ENCODE measurements around the gene ATG4B. TPM values are rescaled to one million over a fixed set of nuclear protein-coding genes. Genes with fewer than 3 reads are reported as not detected.
"Not testable (repeated sequence)": the region's sequence is repeated elsewhere in the genome, so short reads cannot be mapped to it uniquely, and the experiment has no call there.

Gene ATG4B
- polyA plus RNA-seq, 1 donor: 79.8 TPM

DNA sequence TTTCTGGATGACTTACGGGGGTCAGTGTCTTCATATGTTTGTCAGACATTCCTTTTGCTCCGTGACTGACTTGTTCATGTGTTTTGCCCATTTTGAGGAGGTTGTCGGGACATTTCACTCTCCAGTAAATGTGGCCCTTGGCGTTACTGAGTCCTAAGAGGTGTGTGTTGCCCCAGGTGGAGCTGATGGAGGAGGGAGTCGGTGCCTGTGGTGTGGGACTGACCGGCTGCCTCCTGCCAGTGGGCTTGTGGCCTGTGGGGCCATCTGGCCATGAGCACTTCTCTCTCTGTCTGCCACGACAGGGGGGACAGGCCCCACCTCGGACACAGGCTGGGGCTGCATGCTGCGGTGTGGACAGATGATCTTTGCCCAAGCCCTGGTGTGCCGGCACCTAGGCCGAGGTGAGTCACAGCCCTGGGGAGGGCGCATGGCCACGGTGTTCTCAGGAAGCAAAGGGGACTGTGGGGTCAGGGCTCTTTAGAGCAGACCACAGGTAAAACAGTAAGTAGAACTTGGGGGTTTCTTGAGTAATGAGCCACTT is 15.8 kb downstream of the ATG4B start:
- Histone ChIP-seq H3K4me3 (ENCODE audit: low read length) (no peak overlapping the region), H3K4me1 (ENCODE audit: control insufficient read depth, insufficient read depth, low read length) (no peaks in the 10 kb centered on the region), H3K9me3 (ENCODE audit: control insufficient read depth, low read depth, low read length) (no peaks in the 10 kb centered on the region), H3K27me3 (ENCODE audit: control insufficient read depth, insufficient read depth, low read length) (no peaks in the 10 kb centered on the region), H3K27ac (ENCODE audit: low read length) (no peak overlapping the region), H3K36me3 (ENCODE audit: control insufficient read depth, insufficient read depth, low read length) (peaks cover 59% of the 10 kb centered on the region)
- DNase-seq: no peak
- WGBS (ENCODE audit: insufficient coverage, low lambda C conversion rate): 93% methylated on average over 3 of the region's 13 CpGs

DNA sequence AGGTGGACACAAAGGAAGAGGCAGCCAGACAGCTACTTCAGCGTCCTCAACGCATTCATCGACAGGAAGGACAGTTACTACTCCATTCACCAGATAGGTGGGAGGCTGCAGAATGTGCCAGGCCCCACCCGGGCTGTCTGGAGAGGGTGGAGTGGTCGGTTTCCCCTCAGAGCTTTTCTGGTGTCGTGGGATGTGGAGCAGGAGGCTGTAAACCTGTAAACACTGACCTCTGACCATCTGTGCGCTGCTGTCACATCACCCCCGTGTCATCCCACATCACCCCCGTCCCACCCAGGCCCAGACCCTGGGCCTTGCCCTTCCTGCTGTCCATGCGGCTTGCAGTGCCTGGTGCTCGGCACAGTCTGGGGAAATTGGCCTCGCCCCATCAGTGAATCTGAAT is 17.1 kb downstream of the ATG4B start:
- Histone ChIP-seq H3K4me1 (ENCODE audit: control insufficient read depth, insufficient read depth, low read length) (no peaks in the 10 kb centered on the region), H3K27me3 (ENCODE audit: control insufficient read depth, insufficient read depth, low read length) (no peaks in the 10 kb centered on the region), H3K9me3 (ENCODE audit: control insufficient read depth, low read depth, low read length) (no peaks in the 10 kb centered on the region), H3K27ac (ENCODE audit: low read length) (no peak overlapping the region), H3K36me3 (ENCODE audit: control insufficient read depth, insufficient read depth, low read length) (peaks cover 70% of the 10 kb centered on the region), H3K4me3 (ENCODE audit: low read length) (no peak overlapping the region)
- no peak for DNase-seq
- WGBS (ENCODE audit: insufficient coverage, low lambda C conversion rate): no CpG with 5 or more reads among the region's 12 CpGs

DNA sequence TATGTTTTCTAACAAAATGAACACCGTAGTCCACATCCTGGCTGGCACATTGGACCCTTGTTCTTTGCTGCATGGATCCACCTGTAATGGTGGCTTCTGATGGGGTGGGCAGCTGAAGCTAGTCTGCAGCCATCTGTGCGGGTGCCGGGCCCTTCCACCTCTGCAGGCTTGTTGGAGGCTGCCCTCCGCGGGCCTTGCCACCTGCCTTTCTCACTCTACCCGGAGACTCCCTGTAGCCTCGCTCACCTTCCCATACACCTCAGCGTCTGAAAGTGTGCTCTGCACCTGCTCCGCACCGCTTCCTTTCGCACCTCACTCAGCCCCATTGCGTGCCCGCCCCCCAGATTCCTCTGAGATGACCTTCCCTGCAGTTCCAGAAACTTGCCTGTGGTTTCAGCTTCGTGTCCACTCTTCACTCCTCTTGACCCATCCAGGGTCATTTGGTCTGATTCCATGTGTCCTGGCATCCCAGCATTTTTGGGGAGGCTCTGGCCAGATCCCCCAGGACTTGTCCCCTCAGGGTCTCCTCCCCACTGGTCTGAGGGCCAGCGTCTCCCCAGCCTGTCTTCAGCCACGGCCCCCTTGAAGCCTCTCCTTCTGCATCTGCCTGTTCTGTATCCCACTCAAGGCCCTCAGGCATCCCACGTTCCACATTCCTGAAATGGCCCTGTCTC is 18.2 kb downstream of the ATG4B start:
- peaks cover 79% of the 10 kb centered on the region for H3K36me3 ChIP-seq (ENCODE audit: control insufficient read depth, insufficient read depth, low read length)
- no peaks in the 10 kb centered on the region for H3K9me3 ChIP-seq (ENCODE audit: control insufficient read depth, low read depth, low read length)
- no peak overlapping the region for H3K27ac ChIP-seq (ENCODE audit: low read length)
- no peak overlapping the region for H3K4me3 ChIP-seq (ENCODE audit: low read length)
- DNase-seq: no peak
- 89% methylated on average over 3 of the region's 17 CpGs for WGBS (ENCODE audit: insufficient coverage, low lambda C conversion rate)
- H3K27me3 ChIP-seq (ENCODE audit: control insufficient read depth, insufficient read depth, low read length): no peaks in the 10 kb centered on the region
- no peaks in the 10 kb centered on the region for H3K4me1 ChIP-seq (ENCODE audit: control insufficient read depth, insufficient read depth, low read length)

DNA sequence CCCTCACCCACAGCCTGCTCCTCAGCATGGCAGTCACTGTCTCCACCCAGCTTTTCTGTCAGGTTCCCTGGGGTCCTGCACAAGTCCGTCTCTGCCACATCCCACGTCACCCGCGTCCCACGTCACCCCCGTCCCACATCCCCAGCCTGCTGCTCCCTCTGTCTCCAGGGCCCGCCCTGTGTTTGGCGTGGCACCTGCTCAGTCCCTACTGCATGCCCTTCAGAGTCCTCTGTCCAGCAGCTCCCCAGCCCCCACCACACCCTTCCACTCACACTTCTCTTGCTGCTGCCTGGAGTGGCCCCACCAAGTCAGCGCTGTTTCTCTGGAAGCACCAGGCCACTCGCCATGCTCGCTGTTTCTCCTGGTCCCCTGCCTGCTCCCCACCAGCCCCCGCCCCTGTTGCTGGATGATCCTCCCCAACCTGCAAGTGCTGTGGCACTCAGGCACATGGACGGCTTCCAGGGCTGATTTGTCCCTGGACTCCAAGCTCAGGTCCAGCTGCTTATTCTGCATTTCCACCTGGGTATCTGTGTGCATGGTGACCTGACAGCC is 18.8 kb downstream of the ATG4B start:
- no peaks in the 10 kb centered on the region for H3K4me1 ChIP-seq (ENCODE audit: control insufficient read depth, insufficient read depth, low read length)
- no peak overlapping the region for H3K27ac ChIP-seq (ENCODE audit: low read length)
- WGBS (ENCODE audit: insufficient coverage, low lambda C conversion rate): no CpG with 5 or more reads among the region's 13 CpGs
- H3K9me3 ChIP-seq (ENCODE audit: control insufficient read depth, low read depth, low read length): no peaks in the 10 kb centered on the region
- no peaks in the 10 kb centered on the region for H3K27me3 ChIP-seq (ENCODE audit: control insufficient read depth, insufficient read depth, low read length)
- DNase-seq: no peak
- peaks cover 81% of the 10 kb centered on the region for H3K36me3 ChIP-seq (ENCODE audit: control insufficient read depth, insufficient read depth, low read length)
- no peak overlapping the region for H3K4me3 ChIP-seq (ENCODE audit: low read length)

DNA sequence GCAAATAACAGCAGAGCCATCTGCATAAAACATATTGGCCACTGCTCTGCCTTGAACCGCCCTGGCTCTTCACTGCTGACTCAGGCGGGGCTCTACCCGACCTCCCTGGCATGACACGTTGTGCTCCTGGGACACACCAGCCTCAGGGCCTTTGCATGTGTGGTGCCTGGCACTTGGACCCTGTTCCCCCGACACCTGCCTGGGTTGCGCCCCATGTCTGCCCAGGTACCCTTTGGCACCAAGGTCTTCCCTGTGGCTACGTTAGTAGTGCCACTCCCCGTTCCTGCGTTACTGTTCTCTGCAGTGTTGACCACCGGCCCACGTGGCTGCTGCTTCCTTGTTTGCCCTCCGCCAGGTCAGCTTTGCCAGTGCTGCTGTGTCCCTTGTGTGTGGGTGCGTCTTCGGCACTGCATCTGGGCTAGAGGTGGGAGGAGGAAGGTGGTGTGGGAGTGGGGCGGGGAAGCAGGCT is 20.3 kb downstream of the ATG4B start:
- Histone ChIP-seq H3K4me1 (ENCODE audit: control insufficient read depth, insufficient read depth, low read length) (no peaks in the 10 kb centered on the region), H3K9me3 (ENCODE audit: control insufficient read depth, low read depth, low read length) (no peaks in the 10 kb centered on the region), H3K27ac (ENCODE audit: low read length) (no peak overlapping the region), H3K27me3 (ENCODE audit: control insufficient read depth, insufficient read depth, low read length) (no peaks in the 10 kb centered on the region), H3K36me3 (ENCODE audit: control insufficient read depth, insufficient read depth, low read length) (peaks cover 71% of the 10 kb centered on the region), H3K4me3 (ENCODE audit: low read length) (no peak overlapping the region)
- no CpG with 5 or more reads among the region's 15 CpGs for WGBS (ENCODE audit: insufficient coverage, low lambda C conversion rate)
- no peak for DNase-seq

DNA sequence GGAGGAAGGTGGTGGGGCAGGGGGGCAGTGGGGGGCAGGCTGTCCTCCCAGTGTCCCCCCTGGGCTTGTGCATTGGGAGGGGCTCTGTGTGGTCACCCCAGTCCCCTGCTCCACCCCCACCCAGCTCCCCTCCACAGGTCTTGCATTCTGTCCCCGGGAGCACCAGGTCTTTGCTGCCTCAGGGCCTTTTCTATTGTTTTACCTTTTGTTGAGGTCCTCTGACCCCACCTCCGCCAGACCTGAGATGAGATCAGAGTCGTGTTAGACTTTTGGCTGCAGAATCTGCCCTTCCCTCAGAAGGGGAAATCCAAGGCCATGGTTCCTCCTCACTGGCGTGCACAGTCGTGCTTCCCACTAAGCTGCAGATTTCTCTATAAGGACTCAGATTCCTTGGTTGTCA is 20.8 kb downstream of the ATG4B start:
- Histone ChIP-seq H3K4me3 (ENCODE audit: low read length) (no peak overlapping the region), H3K27me3 (ENCODE audit: control insufficient read depth, insufficient read depth, low read length) (no peaks in the 10 kb centered on the region), H3K27ac (ENCODE audit: low read length) (no peak overlapping the region), H3K9me3 (ENCODE audit: control insufficient read depth, low read depth, low read length) (no peaks in the 10 kb centered on the region), H3K36me3 (ENCODE audit: control insufficient read depth, insufficient read depth, low read length) (peaks cover 66% of the 10 kb centered on the region), H3K4me1 (ENCODE audit: control insufficient read depth, insufficient read depth, low read length) (no peaks in the 10 kb centered on the region)
- no CpG with 5 or more reads among the region's 5 CpGs for WGBS (ENCODE audit: insufficient coverage, low lambda C conversion rate)
- no peak for DNase-seq

DNA sequence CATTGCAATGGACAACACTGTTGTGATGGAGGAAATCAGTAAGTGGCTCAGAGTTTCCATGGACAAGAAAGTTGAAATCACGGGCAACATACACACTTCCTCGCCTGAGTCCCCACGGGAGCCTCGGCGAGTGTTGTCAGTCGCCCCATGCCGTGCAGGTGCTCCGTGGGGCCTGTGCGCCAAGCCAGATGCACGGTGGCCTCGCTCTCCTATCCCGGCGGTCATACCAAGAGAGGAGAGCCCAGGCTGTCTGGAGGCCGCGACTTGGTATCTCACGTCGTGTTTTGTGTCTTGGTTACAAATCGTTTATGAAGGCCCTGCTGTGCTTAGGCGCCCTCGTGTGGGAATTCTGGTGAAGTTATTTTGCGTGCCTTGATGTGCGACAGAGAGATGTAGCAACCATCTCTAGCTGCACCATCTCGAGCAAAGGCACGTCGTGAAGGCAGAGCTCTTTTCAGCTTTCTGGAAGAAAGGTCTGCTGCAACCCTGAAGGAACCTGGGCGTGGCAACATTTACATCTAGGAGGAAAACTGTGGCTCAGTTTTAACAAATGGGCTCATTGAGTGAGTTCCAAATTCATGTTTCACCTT is 21.8 kb downstream of the ATG4B start:
- Histone ChIP-seq H3K36me3 (ENCODE audit: control insufficient read depth, insufficient read depth, low read length) (peaks cover 61% of the 10 kb centered on the region), H3K4me1 (ENCODE audit: control insufficient read depth, insufficient read depth, low read length) (no peaks in the 10 kb centered on the region), H3K4me3 (ENCODE audit: low read length) (no peak overlapping the region), H3K9me3 (ENCODE audit: control insufficient read depth, low read depth, low read length) (no peaks in the 10 kb centered on the region), H3K27me3 (ENCODE audit: control insufficient read depth, insufficient read depth, low read length) (no peaks in the 10 kb centered on the region), H3K27ac (ENCODE audit: low read length) (no peak overlapping the region)
- WGBS (ENCODE audit: insufficient coverage, low lambda C conversion rate): no CpG with 5 or more reads among the region's 26 CpGs
- peak; percentile 53 to 58 for DNase-seq

DNA sequence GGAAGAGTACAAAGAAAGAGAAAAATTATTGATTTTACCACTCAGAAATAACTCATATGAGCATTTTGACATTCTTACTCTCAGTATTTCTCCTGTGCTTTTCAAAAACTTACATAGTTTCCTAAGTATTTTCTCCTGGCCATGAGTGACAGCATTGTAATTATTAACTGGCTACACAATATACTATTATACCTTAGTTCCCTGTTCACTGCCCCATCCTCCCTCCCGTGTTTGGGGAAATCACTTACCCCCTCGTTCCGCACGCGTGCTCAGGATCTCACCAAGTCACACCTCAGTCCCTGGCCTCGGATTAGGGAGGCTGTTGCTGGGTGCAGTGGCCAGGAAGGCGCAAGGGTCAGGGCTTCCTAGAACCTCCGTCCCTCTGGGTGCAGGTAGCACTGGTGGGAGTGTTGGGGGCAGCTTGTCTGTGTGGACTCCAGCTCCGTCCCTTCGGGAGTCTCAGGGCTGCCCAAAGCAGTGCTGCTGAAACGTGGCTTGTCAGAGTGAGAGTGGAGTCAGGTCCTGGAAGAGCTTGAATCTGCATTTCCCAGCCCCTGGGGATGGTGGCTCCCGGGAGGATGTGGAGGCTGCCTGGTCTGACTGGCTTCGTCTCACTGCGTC is 23.2 kb downstream of the ATG4B start:
- H3K4me3 ChIP-seq (ENCODE audit: low read length): no peak overlapping the region
- H3K9me3 ChIP-seq (ENCODE audit: control insufficient read depth, low read depth, low read length): no peaks in the 10 kb centered on the region
- no peaks in the 10 kb centered on the region for H3K27me3 ChIP-seq (ENCODE audit: control insufficient read depth, insufficient read depth, low read length)
- no peak overlapping the region for H3K27ac ChIP-seq (ENCODE audit: low read length)
- peaks cover 48% of the 10 kb centered on the region for H3K36me3 ChIP-seq (ENCODE audit: control insufficient read depth, insufficient read depth, low read length)
- no CpG with 5 or more reads among the region's 14 CpGs for WGBS (ENCODE audit: insufficient coverage, low lambda C conversion rate)
- no peaks in the 10 kb centered on the region for H3K4me1 ChIP-seq (ENCODE audit: control insufficient read depth, insufficient read depth, low read length)
- DNase-seq: no peak

DNA sequence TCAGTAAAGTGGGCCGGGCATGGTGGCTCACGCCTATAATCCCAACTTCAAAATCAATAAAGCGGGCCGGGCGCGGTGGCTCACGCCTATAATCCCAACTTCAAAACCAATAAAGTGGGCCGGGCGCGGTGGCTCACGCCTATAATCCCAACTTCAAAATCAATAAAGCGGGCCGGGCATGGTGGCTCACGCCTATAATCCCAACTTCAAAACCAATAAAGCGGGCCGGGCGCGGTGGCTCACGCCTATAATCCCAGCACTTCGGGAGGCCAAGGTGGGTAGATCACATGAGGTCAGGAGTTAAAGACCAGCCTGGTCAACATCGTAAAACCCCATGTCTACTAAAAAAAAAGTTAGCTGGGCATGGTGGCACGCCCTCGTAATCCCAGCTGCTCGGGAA is 25.2 kb downstream of the ATG4B start:
- H3K9me3 ChIP-seq (ENCODE audit: control insufficient read depth, low read depth, low read length); H3K27ac ChIP-seq (ENCODE audit: low read length); H3K4me3 ChIP-seq (ENCODE audit: low read length); DNase-seq; H3K4me1 ChIP-seq (ENCODE audit: control insufficient read depth, insufficient read depth, low read length); H3K27me3 ChIP-seq (ENCODE audit: control insufficient read depth, insufficient read depth, low read length): not testable (repeated sequence)
- H3K36me3 ChIP-seq (ENCODE audit: control insufficient read depth, insufficient read depth, low read length): peaks cover 44% of the 10 kb centered on the region
- whole genome bisulfite sequencing (ENCODE audit: insufficient coverage, low lambda C conversion rate): no CpG with 5 or more reads among the region's 24 CpGs

DNA sequence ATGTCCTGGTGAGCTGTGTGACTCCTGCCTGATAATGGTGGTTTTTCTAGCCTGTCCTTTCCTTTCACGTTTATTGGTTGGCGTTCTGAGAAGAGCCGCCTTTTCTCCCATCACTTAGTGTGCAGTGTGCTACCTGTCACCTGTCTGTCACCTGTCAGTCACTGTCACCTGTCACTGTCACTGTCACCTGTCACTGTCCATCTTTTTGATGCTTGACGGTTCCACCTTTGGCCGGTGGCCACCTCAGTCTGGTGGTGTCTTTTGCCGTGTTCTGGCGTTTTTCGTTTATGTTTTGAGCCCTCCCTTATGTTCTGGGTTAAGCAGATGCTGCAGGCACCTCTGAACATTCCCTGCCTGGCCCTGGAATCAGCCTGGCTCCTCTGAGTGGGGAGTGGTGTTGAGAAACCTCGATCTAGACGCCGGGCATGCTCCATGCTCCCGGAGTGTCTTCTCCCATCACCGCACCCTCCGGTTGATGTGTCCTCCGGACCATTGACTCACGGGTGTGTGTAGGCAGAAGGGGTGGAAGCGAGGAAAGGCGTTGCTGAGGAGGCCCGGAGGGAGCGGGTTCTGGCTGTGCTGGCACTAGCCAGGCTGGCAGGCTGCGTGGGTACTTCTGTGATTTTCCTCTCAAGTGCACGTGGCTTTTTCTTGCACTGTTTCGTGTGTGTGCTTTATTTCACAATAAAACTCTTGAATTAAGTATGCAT is 28.4 kb downstream of the ATG4B start:
- H3K27me3 ChIP-seq (ENCODE audit: control insufficient read depth, insufficient read depth, low read length): no peaks in the 10 kb centered on the region
- H3K4me3 ChIP-seq (ENCODE audit: low read length): no peak overlapping the region
- no peak overlapping the region for H3K27ac ChIP-seq (ENCODE audit: low read length)
- DNase-seq: peak in 1 of 2 donors; percentile 48
- no peaks in the 10 kb centered on the region for H3K9me3 ChIP-seq (ENCODE audit: control insufficient read depth, low read depth, low read length)
- H3K36me3 ChIP-seq (ENCODE audit: control insufficient read depth, insufficient read depth, low read length): peaks cover 47% of the 10 kb centered on the region
- 95% methylated on average over 2 of the region's 23 CpGs for WGBS (ENCODE audit: insufficient coverage, low lambda C conversion rate)
- no peaks in the 10 kb centered on the region for H3K4me1 ChIP-seq (ENCODE audit: control insufficient read depth, insufficient read depth, low read length)
